HS-27A (cell line): ENCODE data around the gene PSMB3.
"Not testable (repeated sequence)": the region's sequence is repeated elsewhere in the genome, so short reads cannot be mapped to it uniquely, and the experiment has no call there.

Experiments
- DNase-seq: peaks from one replicate; pipeline ENCODE4 v3.0.0-alpha.2; 2012; ENCODE audit warnings: low read depth, missing footprints

Gene PSMB3

DNA sequence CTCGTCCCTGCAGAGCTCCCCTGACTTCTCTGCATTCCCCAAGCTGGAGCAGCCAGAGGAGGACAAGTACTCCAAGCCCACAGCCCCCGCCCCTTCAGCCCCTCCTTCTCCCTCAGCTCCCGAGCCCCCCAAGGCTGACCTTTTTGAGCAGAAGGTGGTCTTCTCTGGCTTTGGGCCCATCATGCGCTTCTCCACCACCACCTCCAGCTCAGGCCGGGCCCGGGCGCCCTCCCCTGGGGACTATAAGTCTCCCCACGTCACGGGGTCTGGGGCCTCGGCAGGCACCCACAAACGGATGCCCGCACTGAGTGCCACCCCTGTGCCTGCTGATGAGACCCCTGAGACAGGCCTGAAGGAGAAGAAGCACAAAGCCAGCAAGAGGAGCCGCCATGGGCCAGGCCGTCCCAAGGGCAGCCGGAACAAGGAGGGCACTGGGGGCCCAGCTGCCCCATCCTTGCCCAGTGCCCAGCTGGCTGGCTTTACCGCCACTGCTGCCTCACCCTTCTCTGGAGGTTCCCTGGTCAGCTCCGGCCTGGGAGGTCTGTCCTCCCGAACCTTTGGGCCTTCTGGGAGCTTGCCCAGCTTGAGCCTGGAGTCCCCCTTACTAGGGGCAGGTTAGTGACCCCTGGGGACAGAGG lies 36.1 kb upstream of the PSMB3 start:
- DNase-seq, result no peak

DNA sequence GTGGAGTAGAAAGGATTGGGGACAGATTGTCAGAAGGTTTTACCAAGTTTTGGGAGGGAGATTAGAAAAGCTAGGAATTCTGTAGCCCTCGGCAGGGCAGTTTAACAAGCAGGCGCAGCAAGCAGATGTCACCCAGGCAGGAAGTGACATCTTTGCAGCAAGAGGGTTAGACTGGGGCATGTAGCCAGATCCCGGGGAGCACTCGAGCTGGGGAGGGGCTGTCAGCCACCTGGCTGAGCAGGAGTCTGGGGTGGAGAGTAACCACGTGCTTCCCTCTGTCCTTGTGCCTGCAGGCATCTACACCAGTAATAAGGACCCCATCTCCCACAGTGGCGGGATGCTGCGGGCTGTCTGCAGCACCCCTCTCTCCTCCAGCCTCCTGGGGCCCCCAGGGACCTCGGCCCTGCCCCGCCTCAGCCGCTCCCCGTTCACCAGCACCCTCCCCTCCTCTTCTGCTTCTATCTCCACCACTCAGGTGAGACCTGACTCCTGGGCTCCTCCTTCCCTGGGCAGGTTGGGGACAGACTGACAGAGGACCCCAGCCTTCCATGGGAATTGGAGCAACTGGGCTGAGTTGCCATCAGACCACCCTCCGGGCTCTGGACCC lies 35.3 kb upstream of the PSMB3 start:
- no peak for DNase-seq

DNA sequence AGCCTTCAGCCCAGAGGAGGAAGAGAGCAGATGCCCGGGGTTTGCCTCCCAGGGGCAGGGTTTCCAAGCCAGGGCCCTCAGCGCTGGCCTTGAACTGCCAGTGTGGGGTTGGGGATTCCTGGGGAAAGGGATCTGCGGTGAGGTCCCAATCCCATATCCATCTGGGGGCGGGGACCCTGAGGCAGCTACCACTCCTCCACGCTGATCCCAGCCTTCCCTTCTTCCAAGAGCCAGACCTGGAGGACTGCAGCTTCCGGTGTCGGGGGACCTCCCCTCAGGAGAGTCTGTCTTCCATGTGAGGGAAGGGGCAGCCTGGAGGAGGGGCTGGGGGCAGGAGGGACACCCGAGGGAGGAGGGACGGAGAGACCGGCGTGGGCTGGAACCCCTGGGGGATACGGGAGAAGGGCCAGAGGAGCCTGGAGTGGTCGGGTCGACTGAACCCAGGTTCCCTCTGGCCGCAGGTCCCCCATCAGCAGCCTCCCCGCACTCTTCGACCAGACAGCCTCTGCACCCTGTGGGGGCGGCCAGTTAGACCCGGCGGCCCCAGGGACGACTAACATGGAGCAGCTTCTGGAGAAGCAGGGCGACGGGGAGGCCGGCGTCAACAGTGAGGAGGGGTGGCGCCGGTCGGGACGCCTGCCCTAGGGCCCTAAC lies 33.1 kb upstream of the PSMB3 start:
- no peak for DNase-seq

DNA sequence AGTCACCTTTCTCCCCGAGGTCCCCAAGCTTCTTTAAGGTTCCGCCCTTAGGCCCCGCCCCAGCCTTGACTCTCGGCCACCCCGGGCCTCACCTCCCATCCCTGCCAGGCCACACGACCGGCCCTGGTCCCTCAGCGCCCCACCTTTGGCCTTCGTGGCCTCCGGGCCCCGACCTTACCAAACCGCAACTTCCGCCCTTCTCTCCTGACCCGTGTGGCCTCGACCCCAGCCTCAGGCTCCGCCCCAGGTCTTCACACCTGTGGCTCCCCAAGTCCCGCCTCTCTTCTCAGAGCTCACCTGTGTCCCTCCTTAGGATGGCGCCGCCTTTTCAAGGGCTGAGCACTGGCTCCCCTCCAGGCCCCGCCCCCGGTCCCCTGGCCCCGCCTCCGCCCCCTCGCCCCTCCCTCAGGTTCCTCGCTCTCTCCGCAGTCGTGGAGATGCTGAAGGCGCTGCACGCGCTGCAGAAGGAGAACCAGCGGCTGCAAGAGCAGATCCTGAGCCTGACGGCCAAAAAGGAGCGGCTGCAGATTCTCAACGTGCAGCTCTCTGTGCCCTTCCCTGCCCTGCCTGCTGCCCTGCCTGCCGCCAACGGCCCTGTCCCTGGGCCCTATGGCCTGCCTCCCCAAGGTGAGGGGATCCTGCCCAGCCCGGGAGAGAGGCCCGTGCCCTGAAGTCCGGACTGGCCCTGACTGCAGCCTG lies 32.4 kb upstream of the PSMB3 start:
- DNase-seq, result no peak

DNA sequence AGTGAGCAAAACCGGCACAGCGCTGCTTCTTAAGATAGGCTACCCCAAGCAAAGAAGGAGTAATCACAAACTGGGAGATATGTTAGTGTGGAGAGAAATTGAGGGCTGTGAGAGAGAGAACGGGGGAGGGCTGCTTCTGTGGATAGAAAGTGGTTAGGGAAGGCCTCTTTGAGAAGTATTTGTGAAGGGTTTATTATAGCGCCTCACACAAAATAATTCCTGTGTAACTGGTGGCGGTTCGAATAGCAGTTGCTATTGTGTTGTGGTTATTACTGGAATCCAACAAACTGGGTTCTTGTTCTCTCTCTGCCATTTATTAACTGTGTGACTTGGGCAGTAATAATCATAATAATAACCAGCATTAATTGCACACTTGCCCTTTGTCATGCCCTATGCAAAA lies 31.6 kb upstream of the PSMB3 start:
- DNase-seq, result no peak

DNA sequence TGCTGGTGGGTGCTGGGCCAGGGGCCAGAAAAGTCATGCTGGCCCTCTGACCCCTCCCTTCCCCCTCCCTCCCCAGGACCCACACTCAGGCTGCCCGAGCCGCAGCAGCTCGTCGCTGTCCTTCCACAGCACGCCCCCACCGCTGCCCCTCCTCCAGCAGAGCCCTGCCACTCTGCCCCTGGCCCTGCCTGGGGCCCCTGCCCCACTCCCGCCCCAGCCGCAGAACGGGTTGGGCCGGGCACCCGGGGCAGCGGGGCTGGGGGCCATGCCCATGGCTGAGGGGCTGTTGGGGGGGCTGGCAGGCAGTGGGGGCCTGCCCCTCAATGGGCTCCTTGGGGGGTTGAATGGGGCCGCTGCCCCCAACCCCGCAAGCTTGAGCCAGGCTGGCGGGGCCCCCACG lies 30.7 kb upstream of the PSMB3 start:
- no peak for DNase-seq

DNA sequence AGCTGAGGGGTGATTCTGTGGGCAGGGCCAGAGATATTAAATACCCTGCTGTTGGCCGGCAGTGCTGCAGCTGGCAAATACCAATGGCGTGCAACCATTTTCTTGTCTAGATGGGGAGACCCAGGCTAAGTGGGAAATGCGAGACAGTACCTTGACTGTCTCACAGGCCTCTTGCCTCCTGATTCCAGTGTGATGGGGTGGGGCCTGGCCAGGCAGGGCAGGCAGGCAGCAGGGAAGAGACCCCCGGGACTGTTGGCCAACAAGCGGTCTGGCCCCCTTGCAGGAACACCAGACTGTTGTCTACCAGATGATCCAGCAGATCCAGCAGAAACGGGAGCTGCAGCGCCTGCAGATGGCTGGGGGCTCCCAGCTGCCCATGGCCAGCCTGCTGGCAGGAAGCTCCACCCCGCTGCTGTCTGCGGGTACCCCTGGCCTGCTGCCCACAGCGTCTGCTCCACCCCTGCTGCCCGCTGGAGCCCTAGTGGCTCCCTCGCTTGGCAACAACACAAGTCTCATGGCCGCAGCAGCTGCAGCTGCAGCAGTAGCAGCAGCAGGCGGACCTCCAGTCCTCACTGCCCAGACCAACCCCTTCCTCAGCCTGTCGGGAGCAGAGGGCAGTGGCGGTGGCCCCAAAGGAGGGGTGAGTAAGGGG lies 28.1 kb upstream of the PSMB3 start:
- no peak for DNase-seq

DNA sequence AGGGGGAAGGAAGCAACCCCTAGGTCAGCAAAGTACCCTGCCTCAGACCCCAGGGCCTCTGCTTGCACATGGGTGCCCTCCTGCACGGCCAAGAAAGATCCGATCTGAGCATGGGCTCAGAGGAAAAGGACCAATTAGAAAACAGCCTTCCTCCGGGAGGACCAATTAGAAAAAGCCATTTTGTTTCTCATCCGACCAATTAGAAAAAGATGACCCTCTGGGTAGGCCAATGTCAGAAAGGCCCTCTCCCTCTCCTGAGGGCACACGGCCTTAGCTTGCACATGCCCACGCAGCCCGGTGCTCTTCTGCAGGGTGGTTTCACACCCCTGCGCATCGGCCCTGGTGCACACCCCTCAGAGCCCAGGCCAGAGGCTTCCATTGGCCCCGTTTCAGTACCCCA lies 27.5 kb upstream of the PSMB3 start:
- DNase-seq, result no peak

DNA sequence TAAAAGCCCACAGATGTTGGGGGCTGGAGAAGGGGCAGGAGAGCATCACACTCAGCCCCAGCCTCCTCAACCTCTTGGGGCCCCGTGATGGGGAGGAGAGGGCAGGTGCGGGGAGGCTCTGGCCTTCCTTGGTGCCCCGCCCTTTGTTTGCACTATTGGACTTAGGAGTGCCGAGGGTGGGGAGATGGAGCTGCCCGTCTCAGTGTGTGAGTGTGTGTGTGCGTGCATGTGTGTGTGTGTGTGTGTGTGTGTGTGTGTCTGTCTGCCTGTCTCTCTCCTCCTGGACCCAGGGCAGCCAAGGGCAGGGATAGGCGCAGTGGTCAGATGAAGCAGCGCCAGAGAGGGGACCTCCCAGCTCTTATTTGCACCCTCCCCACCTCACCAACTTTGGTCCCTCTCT lies 26.4 kb upstream of the PSMB3 start:
- DNase-seq, result not testable (repeated sequence)

DNA sequence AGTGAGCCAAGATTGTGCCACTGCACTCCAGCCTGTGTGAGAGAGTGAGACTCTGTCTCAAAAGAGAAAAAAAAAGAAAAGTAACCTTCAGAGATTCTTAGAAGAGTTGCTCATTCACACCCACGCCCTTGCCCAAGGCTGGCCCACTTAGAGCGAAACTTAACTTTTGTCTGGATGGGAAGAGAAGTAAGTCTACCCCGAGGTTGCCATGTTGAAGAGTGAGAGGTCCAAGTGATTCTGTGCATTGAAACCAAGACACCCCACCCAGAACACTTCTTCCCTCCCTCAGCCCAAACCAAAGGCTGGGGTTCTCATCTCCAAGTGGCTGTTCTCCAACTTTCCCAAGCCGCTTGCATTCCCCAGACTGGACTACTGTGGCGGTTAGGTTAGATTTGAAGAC lies 24.8 kb upstream of the PSMB3 start:
- DNase-seq, result no peak

DNA sequence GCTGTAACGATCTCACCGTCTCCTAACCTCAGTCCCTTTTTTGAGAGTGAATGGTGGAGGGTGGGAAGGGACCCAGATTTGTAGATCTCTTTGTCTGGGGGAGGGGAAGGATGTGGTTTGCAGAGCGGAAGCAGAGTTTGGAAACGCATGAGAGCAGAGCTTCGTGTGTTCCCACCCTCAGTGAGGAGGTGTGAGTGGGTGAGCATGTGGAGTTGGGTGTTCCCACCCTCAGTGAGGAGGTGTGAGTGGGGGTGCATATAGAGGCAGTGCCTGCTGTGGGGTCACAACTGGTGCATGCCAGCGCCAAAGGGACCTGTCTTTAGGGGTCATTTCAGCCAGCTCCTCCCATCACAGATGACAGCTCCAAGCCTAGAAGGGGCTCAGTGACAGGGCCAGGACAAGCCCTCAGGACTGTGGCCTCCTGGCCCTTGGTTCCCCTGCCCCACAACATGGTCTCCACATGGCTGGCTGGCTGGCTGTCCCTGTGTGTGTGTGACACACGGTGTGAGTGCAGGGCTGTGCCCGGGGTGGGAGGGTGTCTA lies 24.2 kb upstream of the PSMB3 start:
- no peak for DNase-seq

DNA sequence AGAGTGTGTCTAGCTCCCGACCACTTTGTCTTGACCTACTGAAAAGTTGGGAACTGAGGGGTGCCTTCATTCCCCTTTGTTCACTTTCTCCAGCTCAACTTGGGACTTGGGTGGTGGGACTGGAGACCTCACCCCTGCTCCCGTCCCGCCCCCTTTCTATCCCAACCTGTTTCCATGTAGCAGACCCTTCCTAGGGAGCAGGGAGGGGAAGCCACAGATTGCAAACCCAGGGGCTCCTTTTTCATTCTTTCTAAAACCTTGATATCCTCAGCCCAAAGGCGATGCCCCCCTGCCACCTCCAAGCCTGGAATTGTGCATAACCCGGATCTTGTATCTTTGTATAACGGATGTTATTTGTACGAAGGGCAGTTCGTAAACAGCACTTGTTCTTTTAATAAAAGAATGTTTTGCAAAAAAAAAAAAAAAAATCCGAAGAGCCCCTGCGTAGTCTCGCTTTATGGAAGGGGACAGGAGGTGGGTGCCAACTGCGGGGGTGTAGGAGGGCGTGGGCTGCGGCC lies 23.1 kb upstream of the PSMB3 start:
- DNase-seq, result no peak

DNA sequence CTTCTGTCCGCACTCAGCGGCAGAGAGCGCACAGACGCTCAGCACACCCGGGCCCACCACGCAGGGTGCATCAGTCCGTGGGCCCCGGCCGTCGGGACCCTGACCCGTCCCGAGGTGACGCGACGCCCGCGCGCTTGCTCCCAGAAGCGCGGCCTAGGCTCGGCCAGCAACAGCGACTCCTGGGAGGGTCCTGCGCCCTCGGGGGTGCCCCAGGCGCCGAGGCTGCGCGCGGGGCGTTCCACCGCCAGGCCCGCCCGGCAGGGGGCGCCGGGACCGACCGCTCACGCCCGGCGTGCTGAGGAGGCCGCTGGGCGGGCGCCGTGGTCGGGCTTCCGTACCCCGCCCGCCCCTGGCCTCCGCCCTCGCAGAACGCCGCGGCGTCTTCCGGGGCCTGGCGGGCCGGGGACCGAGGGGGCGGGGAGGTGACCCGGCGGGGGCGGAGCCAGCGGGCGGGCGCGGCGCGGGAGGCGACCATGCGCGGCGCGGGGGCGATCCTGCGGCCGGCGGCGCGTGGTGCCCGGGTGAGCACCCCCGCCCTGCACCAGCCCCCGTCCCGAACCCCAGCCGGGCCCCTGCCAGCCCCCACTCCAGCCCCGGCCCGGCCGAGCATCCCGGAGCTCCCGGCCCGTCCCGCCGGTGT lies 22.5 kb upstream of the PSMB3 start, which contains the start of gene CISD3:
Gene CISD3 (plus strand): TSS at position 456 of the 640 bp plus-strand sequence. CDS start 18 bp downstream, at position 474.
- no peak for DNase-seq

DNA sequence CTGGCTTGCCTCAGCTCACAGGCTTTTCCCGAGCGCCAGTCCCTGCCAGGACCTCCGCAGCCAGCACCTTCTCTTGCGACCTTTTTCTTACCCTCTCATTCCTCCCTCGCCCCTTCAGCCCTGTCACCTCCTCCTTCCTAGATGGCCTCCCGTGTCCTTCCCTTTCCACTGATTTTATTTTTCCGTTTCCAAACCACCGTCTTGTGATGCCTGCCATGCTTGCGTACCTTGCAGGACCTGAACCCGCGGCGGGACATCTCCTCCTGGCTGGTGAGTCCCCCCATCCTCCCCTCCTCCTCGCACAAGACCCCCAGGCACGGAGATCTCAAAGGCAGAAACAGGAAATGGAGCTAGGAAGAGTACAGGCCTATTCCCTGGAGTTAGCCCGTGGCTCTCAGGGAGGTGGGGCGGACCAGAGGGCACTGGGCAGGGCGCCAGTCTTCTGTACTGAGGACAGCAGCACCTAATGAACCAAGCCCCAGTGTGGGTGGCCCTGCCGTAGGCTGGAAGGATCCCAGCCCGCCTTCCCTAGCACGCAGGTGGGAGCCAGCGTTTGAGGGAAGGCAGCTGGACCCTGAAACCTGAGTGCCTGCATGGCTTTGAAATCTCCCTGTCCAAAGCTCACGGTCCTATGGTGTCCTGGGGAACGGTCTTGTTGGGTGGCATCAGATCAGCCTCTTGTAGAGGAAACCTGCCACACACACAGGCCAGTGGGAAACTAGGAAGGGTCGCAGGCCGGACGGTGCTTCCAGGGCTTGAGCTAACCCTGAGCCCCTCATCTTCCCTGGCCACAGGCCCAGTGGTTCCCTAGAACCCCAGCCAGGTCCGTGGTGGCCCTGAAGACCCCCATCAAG lies 21.8 kb upstream of the PSMB3 start:
- no peak for DNase-seq

DNA sequence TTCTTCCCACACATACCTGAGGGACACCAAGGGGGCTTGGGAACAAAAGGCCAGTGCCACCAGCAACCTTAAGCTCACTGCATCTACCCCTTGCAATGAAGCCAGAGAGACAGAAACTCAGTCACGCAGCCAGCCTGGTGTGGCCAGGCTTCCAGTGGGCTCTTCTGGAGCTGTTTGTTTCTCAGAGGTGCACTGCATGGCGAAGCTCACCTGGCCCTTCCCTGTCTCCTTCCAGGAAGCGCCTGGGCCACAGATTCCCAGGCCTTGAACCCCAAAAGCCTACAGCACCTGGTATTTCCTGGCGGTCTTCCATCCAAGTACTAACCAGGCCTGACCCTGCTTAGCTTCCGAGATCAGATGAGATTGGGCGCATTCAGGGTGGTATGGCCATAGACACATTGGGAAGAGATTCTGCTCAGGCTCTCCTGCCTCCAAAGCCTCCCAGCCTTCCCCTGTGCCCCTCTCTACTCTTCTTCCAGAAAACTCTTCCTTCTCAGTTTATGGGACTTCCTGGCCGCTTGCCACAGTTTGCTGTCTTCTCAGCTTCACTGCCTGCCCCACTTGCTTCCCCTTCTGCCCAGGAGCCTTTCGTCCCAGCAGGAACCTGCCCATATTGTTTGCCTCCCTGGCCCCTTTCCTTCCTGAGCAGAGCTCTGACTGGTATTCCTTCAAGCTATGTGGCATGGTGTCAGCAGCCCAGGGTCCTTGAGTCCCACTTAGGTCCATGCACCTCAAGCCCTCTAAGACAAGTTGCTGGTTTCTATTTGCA lies 20.8 kb upstream of the PSMB3 start:
- no peak for DNase-seq

DNA sequence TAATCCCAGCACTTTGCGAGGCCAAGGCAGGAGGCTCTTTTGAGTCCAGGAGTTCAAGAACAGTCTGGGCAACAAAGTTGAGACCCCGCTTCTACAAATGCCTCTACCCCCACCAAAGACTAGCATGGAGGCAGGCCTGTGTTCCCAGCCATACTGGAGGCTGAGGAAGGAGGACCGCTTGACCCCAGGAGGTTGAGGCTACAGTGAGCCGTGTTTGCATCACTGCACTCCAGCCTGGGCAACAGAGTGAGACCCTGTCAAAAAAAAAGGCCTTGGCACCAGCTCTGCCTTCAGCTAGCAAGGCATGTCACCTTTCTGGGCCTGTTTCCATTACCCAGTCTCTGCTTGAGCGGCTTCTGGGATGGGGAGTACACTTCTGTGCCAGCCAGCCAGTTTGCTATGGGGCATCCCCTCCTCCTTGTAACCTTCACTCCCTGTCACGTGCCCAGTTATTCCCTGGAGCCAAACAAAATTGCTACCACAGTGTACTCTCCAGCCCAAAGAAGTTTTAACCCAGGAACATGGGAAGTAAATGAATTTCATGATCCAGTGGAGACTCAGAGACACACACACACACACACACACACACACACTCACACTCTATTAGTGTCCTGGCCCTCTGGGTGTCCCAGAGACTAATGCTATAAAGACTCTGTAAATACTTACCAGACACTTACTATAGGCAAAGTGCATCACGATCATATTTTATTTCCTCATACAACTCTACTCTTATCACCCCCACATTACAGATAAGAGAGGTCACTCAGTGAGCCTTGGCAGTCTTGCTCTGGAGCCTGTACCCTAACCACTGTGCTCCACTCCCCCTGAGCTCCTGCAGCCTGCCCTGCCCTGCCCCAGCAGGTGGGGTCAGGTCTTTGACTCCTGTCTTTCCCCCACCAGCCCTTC lies 19.9 kb upstream of the PSMB3 start:
- no peak for DNase-seq

DNA sequence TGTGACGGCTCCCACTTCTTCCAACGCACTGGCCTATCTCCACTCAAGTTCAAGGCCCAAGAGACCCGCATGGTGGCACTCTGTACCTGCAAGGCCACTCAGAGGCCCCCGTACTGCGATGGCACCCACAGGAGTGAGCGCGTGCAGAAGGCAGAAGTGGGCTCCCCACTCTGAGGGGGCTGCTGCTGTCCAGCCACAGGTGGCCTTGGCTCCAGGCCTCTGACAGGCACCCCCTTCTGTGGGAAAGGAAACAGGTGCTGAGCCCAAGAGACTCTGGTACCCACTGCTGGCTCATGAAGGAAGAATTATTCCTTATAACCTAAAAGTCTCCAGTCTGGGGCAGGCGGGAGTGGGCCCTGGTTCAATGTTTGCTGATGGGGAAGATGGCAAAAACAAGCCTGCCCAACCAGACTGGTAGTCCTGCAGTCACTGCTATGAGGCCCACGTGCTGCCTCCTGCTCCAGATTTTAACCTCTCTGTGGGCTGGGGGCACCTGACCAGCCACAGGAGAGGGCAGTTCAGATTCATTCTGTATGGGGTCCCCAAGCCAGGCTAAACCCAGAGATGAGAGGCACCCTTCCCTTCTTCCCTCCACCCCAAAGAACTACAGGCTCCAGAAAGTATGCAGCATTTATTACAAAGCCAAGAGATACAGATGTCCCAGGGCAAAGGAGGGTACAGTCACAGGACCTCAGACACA lies 19.1 kb upstream of the PSMB3 start:
- DNase-seq, result no peak
